PFSK-1 (cell line): ENCODE results near the gene ELOVL1.
A peak's percentile ranks its signal among the peaks of the same experiment; 100 is the strongest.

Source experiments
- FOXP2 ChIP-seq: optimal IDR thresholded peaks from 2 replicates; pipeline ENCODE3; 2011; ENCODE audit warnings: borderline replicate concordance, control low read depth, inconsistent platforms; ENCODE audit not compliant: insufficient read depth; ENCODE audit errors: extremely low read length, extremely low read depth
- POLR2AphosphoS5 ChIP-seq: IDR thresholded peaks from 2 replicates; pipeline ENCODE4 v1.6.1; 2012; ENCODE audit warnings: low read depth, mild to moderate bottlenecking, control low read depth, low read length, moderate library complexity
- REST ChIP-seq, 2 experiments: IDR thresholded peaks; 2 replicates each; pipeline versions ENCODE4 v1.6.1 to v1.8.0; 2011 to 2012; ENCODE audit warnings: low read depth in 2 of 2, low read length in 2 of 2, control low read depth in 1 of 2, inconsistent platforms in 1 of 2, mild to moderate bottlenecking in 1 of 2, moderate library complexity in 1 of 2; ENCODE audit not compliant: insufficient read depth in 1 of 2
- SIN3A ChIP-seq: IDR thresholded peaks from 2 replicates; pipeline ENCODE4 v1.6.1; 2012; ENCODE audit warnings: mild to moderate bottlenecking, low read length, moderate library complexity, borderline replicate concordance; ENCODE audit not compliant: insufficient read depth
- TAF1 ChIP-seq: IDR thresholded peaks from 2 replicates; pipeline ENCODE4 v1.6.1; 2012; ENCODE audit warnings: low read length, control low read depth, borderline replicate concordance; ENCODE audit not compliant: insufficient read depth

Gene ELOVL1

GRCh38 chr1:43359696-43360095, 8.1 kb downstream of the ELOVL1 start:
- TF ChIP-seq POLR2AphosphoS5 = no peak
- no peak for TF ChIP-seq REST (IDR thresholded peaks at IDR 0.05; ENCODE audit: insufficient read depth in 1 of 2, low read depth in 2 of 2, low read length in 2 of 2)
- TF ChIP-seq FOXP2 = no peak
- no peak for TF ChIP-seq SIN3A
- no peak for TF ChIP-seq TAF1

GRCh38 chr1:43358746-43359693, 8.8 kb downstream of the ELOVL1 start, which contains the start of gene CDC20:
CDC20 (plus strand) TSS chr1:43358981; CDS start chr1:43359216, 235 bp downstream.
- TF ChIP-seq FOXP2 (no peak), SIN3A (peak; percentile 67; the same call in 1 of the 2 replicates), REST (IDR thresholded peaks at IDR 0.05; ENCODE audit: insufficient read depth in 1 of 2, low read depth in 2 of 2, low read length in 2 of 2) (no peak), POLR2AphosphoS5 (peak; percentile 95), TAF1 (peak; percentile 95)

GRCh38 chr1:43358121-43358745, 9.6 kb downstream of the ELOVL1 start:
- no peak for TF ChIP-seq SIN3A
- peak; percentile 85 for TF ChIP-seq POLR2AphosphoS5
- no peak for TF ChIP-seq TAF1
- no peak for TF ChIP-seq FOXP2

- TF ChIP-seq TAF1 = no peak
- TF ChIP-seq REST (IDR thresholded peaks at IDR 0.05; ENCODE audit: insufficient read depth in 1 of 2, low read depth in 2 of 2, low read length in 2 of 2) = no peak
- TF ChIP-seq SIN3A = no peak
- TF ChIP-seq POLR2AphosphoS5 = no peak
- TF ChIP-seq FOXP2 = no peak
These were observed 10.6 kb downstream of the ELOVL1 start for GRCh38 chr1:43357251-43357650.

- TF ChIP-seq REST (IDR thresholded peaks at IDR 0.05; ENCODE audit: insufficient read depth in 1 of 2, low read depth in 2 of 2, low read length in 2 of 2) (no peak), SIN3A (no peak), FOXP2 (no peak), POLR2AphosphoS5 (no peak), TAF1 (no peak)
These were observed 12.9 kb downstream of the ELOVL1 start for GRCh38 chr1:43354936-43355335.
